GM21576 (cell line): ENCODE data around the gene NID1.

ENCODE experiments used
- ATAC-seq: cut with Tn5 transposase; IDR thresholded peaks from one replicate; pipeline ENCODE4 v1.9.1; 2021; ENCODE audit warnings: mild to moderate bottlenecking, moderate library complexity; ENCODE audit not compliant: unreplicated experiment

Gene NID1

GRCh38 chr1:236067854-236068454, 3.1 kb upstream of the NID1 start:
- ATAC-seq, result no peak

- peak; percentile 79 for ATAC-seq
These were observed 2.0 kb upstream of the NID1 start for GRCh38 chr1:236066828-236067386.

DNA sequence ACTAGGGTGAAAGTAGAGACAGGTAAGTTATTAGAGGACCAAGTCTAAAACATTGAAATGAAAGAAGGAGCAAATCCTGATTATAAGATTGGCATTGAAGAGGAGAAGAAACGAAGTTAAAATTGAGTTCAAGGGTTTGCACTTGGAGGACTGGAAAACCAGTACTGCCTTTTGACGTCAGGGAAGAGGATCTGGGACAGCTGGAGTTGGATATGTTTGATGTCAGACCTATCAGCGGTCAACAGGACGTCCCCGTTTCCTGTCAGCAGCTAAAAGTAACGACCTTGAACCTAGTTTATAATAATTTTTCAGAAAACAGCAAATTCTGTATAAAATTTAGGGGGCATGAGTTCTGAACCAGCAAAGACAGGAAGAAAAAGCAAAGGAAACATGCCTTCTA, 1.2 kb upstream of the NID1 start:
- no peak for ATAC-seq

DNA sequence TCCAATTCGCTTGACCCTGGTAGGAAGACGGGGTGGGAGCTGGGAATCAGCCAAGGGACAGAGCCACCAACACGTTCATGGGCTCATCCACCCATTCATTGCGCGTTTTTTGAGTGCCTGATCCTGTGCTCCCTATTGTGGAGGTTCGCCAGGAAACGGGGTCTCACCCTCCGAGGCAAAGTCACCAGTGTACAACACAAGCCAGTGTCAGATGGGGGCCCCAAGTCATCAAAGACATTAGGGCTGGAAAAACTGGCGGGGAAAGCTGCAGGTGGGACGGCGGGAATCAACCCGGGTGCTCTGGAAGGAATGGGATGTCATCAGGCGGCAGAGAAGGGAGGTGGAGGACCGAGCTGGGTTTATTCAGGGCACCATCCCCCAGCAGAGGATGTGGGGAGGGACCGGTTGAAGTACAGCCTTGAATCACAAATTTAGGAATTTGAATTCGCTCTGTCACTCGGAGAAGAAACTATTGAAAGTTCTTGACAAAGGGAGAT, 667 bp upstream of the NID1 start:
- ATAC-seq, result no peak

- ATAC-seq, result no peak
These were observed 794 bp downstream of the NID1 start for GRCh38 chr1:236063919-236064673.

DNA sequence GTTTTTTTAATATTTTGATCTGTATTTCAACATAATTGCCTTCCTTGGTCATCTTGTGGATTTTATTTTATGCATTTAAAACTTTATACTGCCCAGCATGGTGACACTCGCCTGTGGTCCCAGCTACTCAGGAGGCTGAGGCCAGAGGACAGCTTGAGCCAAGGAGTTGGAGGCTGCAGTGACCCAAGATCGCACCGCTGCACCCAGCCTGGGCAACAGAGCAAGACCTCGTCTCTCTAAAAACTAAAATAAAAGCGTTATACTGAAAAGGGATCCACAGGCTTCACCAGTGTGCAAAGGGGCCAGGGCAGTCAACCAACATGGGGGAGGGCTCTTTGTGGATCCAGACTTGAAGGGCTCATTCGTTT, 1.4 kb downstream of the NID1 start:
- no peak for ATAC-seq

- ATAC-seq, result no peak
These were observed 4.6 kb downstream of the NID1 start for GRCh38 chr1:236060286-236060685.

- no peak for ATAC-seq
These were observed 5.9 kb downstream of the NID1 start for GRCh38 chr1:236059011-236059410.

DNA sequence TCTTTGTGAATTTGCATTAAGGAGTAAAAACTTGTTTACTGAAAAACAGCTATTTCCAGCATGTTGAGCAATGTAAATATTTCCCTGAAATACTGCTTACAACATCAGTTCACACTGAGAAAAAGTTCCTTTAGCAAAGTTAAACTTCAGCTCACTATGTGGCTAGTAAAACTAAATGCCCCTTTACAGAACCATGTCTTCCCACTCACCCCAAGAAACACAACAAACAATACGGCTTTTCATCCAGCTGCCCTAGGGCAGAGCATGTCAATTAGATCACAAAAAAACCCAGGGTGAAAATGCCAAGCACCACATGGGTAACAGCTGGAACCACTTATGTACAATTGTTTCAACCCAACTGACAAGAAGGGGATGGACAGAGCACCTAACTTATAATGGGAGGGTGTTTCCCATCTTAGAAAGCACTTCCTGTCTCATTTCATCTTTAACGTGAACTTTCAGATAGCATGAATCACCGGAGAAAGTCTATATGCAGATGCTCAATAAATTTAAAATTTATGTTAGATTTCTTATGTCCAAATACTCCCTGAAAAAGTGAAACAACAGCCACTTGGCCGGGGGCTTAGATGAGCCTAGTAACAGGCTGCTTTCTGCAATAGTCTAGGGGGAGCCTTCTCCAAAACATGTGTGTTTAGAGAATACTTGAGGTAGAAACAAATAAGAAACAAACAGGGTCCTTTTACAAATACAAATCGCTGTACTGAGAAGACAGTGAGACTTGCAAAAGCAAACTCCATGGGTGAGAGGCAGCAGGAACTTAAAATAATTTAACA, 6.6 kb downstream of the NID1 start:
- ATAC-seq, result peak; percentile 87

DNA sequence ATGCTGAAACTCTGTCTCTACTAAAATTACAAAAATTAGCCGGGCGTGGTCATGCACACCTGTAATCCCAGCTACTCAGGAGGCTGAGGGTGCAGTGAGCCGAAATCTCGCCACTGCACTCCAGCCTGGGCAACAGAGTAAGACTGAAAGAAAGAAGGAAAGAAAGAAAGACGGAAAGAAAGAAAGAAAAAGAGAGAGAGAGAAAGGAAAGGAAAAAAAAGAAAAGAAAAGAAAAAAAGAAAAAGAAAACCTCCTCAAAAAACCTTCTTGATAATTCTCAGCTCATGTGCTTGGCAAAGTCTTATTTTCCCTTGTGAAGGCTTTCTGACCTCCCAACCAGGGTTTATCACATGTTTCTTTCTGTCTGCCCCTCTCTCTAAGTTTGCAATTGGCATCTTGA, 7.3 kb downstream of the NID1 start:
- no peak for ATAC-seq

- no peak for ATAC-seq
These were observed 12.5 kb downstream of the NID1 start for GRCh38 chr1:236052232-236052993.

DNA sequence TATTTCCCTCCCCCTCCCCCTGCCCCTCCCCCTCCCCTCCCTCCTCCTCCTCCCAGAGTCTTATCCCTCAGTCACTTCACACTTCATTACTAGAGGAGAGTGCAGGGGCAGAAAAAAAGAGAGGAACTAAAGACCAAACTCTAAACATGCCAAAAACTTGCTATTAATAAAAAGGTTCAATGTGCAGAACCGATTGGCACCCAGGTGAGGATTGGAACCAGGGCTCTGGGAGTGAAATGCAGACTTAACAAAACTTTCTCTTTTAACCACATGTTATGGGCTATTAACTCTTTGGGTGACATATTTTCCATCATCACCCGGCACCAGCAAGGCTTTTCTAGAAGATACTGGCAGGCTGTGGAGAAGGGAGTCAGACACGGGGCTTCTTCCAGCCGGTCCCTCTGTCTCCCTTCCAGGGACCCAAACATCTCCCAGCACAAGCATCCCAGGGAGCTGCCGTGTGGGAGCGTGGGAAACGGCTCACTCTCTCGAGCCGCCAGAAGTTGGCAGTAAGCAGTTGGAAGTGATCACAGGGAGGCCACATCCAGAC, 13.6 kb downstream of the NID1 start:
- ATAC-seq, result no peak

DNA sequence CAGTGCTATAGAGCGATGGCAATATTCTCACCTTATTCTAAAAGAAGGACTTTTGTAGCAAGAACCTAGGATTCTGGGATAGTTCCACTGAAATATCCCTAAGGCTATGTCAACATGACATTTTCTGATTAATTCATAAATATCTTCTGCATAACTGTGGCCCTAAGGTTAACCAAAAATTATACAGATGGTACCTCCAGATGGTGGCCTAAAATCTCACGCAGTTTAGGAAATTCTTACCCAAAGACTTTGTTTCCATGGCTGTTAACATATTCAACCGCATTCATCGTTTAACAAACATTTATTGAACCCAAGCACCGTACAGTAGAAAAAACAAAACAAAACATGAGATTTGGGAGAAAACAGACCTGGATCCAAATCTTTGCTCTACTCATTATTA, 19.1 kb downstream of the NID1 start:
- no peak for ATAC-seq

DNA sequence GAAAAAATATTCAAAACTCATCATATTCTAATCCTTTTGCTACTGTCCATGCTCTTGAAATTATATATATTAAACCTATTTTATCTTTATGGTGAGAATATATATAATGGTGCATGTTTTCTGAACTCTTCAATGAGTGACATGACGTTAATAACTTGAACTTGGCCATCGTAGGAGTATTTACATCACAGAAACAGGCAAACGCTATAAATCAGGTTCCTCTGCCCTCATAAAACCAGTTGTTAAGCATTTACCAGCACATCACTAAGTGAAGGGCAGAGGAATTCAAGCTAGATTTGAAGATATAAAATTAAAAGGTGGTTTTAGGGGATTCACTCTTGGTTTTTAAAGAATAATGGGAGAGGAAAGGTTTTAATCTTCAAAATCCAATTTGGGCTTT, 20.5 kb downstream of the NID1 start:
- ATAC-seq, result no peak

DNA sequence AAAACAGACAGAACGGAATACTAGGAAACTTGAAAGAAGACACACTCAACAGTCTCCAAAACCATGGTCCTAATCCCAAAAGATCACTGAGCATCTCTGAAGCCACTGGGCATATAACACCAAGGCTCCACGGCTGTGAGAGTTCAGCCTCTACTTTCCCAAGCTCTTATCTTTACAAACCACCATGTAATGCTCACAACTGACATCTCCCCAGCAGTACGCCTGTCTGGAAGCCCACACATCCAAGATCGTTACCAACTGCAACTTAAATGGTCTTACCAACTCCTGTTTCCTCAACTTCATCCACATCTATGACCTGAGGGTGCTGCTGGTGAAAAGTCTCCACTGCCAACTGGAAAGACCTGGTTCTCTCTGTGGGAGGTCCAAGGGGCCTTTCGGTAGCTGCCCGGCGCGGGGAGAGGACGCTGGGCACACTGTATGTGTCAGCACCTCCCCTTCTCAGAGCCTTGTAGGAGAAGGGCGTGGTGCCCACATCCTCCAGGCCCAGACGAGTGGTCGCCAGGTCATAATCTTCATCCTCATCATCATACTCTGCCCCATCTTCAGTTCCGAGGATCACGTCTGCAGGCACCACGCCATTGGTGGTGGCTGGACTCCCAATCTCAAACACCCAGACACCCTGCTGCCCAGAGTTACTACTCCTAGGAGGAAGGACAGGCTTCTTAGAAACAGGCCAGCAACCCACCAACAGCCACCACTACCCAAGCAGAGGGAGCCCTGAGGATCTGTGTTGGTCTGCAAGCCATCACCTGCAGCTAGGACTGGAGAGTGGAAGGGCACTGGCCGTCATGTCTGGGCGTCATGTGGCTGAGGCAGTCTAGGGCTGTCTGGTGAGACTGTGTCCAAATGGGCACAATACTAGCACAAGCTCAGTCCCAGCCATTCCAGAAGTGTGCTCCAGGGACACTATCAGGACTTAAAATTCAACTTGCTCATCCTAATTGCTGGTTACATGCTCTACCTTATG, 23.0 kb downstream of the NID1 start:
- no peak for ATAC-seq

- no peak for ATAC-seq
These were observed 24.9 kb downstream of the NID1 start for GRCh38 chr1:236039740-236040685.

DNA sequence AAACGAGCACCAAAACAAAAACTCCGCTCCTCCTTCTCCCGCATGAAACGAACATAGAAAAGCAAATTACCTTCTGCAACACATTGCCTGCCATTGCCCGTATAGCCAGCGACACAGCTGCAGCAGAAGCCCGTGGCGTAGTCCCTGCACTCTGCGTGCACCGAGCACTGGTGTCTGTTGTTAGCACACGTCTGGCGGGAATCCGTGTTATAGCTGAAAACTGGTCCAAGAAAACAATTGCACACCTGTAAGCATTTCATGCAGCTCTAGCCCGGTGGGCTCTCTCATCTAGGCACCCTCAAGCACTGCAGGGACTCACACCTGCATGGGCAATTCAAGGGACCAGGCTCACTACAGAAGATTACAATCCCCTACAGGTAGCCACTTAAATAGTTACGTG, 26.9 kb downstream of the NID1 start:
- no peak for ATAC-seq

DNA sequence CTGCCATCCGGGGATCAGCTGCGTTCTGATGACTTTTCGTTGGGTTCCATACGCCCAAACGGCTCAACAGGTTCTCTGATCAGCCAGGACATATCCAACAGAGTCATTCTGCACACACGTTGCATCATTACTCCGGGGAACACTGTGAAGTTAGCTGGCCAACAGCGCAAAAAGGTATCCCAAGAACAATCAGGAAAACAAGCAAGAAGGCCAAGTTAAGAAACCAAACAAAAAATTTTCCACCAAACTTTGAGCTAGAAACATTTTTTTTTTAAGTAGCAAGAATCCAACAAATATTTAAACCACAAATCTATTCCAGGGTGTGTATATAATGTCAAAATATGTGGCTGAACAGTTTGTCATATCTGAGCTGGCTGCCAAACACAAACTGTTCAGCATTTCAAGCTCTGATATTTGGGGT, 29.2 kb downstream of the NID1 start:
- ATAC-seq, result no peak
